Mammary epithelial cell (primary cell): ENCODE results near the gene DLEU7.

Experiments used
- EZH2 ChIP-seq: IDR thresholded peaks from 2 replicates; pipeline ENCODE4 v1.6.1; 2012; ENCODE audit warnings: low read length, inconsistent platforms, borderline replicate concordance
- TF ChIP-seq, protein P1 (sequence below), 2 donors: IDR thresholded peaks in 1 of 2; conservative IDR thresholded peaks in 1 of 2; 2 replicates each; pipeline ENCODE4 v1.5.1; 2011 to 2012; ENCODE audit warnings: inconsistent platforms in 2 of 2, low read length in 2 of 2, mild to moderate bottlenecking in 2 of 2, control low read depth in 1 of 2, low read depth in 1 of 2; ENCODE audit not compliant: insufficient read depth in 1 of 2; ENCODE audit errors: extremely low read depth in 1 of 2

- TF ChIP-seq, protein P1, sequence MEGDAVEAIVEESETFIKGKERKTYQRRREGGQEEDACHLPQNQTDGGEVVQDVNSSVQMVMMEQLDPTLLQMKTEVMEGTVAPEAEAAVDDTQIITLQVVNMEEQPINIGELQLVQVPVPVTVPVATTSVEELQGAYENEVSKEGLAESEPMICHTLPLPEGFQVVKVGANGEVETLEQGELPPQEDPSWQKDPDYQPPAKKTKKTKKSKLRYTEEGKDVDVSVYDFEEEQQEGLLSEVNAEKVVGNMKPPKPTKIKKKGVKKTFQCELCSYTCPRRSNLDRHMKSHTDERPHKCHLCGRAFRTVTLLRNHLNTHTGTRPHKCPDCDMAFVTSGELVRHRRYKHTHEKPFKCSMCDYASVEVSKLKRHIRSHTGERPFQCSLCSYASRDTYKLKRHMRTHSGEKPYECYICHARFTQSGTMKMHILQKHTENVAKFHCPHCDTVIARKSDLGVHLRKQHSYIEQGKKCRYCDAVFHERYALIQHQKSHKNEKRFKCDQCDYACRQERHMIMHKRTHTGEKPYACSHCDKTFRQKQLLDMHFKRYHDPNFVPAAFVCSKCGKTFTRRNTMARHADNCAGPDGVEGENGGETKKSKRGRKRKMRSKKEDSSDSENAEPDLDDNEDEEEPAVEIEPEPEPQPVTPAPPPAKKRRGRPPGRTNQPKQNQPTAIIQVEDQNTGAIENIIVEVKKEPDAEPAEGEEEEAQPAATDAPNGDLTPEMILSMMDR (conservative IDR thresholded peaks at IDR 0.05 in 1 of 2, IDR thresholded peaks at IDR 0.05 in 1 of 2; ENCODE audit: extremely low read depth in 1 of 2, insufficient read depth in 1 of 2, low read depth in 1 of 2, low read length in 2 of 2) = no peak
- TF ChIP-seq EZH2 = no peak
Observed at GRCh38 chr13:50779443-50780200, 63.9 kb downstream of the DLEU7 start.
